Karpas-422 (cell line): ENCODE measurements around the gene IFT20. TPM values are rescaled to one million over a fixed set of nuclear protein-coding genes. Genes with fewer than 3 reads are reported as not detected.

Source experiments
- DNase-seq: peaks from one replicate; pipeline ENCODE4 v3.0.0-alpha.2; 2015
- H2AFZ ChIP-seq: fragments of 200-600 bp; sonication (generic); 2 replicates; pipeline ENCODE4 v1.6.1; 2014; ENCODE audit warnings: antibody characterized with exemption, low read length, mixed read lengths
- H3K27ac ChIP-seq: fragments of 200-600 bp; sonication (generic); 2 replicates; pipeline ENCODE4 v1.5.1; 2014; ENCODE audit warnings: mild to moderate bottlenecking, low read length, moderate library complexity
- H3K27me3 ChIP-seq: fragments of 200-600 bp; sonication (generic); 2 replicates; pipeline ENCODE4 v1.6.1; 2014; ENCODE audit warnings: low read length, mixed read lengths
- H3K36me3 ChIP-seq: fragments of 200-600 bp; sonication (generic); 2 replicates; pipeline ENCODE4 v1.6.1; 2014; ENCODE audit warnings: low read length, mixed read lengths; ENCODE audit not compliant: insufficient read depth
- H3K4me1 ChIP-seq: fragments of 200-600 bp; sonication (generic); 2 replicates; pipeline ENCODE4 v1.6.1; 2014; ENCODE audit warnings: mild to moderate bottlenecking, low read length, mixed read lengths
- H3K4me2 ChIP-seq: fragments of 200-600 bp; sonication (generic); 2 replicates; pipeline ENCODE4 v1.6.1; 2014; ENCODE audit warnings: low read length, low read depth, mild to moderate bottlenecking; ENCODE audit not compliant: poor library complexity, severe bottlenecking
- H3K4me3 ChIP-seq: fragments of 200-600 bp; sonication (generic); 2 replicates; pipeline ENCODE4 v1.5.1; 2014; ENCODE audit warnings: mild to moderate bottlenecking, antibody characterized with exemption, low read length, mixed read lengths
- H3K79me2 ChIP-seq: fragments of 200-600 bp; sonication (generic); 2 replicates; pipeline ENCODE4 v1.6.1; 2014; ENCODE audit warnings: mild to moderate bottlenecking, low read length, mixed read lengths
- H3K9ac ChIP-seq: fragments of 200-600 bp; sonication (generic); 2 replicates; pipeline ENCODE4 v1.6.0; 2014; ENCODE audit warnings: low read length
- H3K9me2 ChIP-seq: fragments of 200-600 bp; sonication (generic), shearing (Covaris generic); replicated peaks from 2 replicates; pipeline ENCODE4 v1.6.0; 2014; ENCODE audit warnings: mild to moderate bottlenecking, low read length, moderate library complexity; ENCODE audit not compliant: insufficient read depth
- H3K9me3 ChIP-seq: fragments of 300-700, 200-600 bp; sonication (generic); 2 replicates; pipeline ENCODE4 v1.6.1; 2014; ENCODE audit warnings: low read length, mixed read lengths
- H4K20me1 ChIP-seq: fragments of 200-600 bp; sonication (generic); 2 replicates; pipeline ENCODE4 v1.6.1; 2014; ENCODE audit warnings: mild to moderate bottlenecking, antibody characterized with exemption, low read length, low read depth; ENCODE audit not compliant: insufficient read depth
- total RNA-seq: library from RNA; depleted of rRNA; stranded (reverse); fragments of >200 nt; shearing (Covaris generic); gene quantifications from 2 replicates; pipeline ENCODE4 v1.2.3, GENCODE V29; 2014; ENCODE audit warnings: low replicate concordance

Gene IFT20
- total RNA-seq, 1 experiment from 2014 or later, result 44.5 TPM

- Histone ChIP-seq H3K9me3 (no peaks in the 10 kb centered on the region), H3K4me2 (no peak overlapping the region), H3K36me3 (no peaks in the 10 kb centered on the region; the same call in 1 of the 2 replicates), H3K27ac (no peak overlapping the region), H3K79me2 (peaks cover 11% of the 10 kb centered on the region), H3K9me2 (no peaks in the 10 kb centered on the region), H3K9ac (no peak overlapping the region), H3K4me3 (no peak overlapping the region), H2AFZ (no peak overlapping the region), H3K27me3 (no peaks in the 10 kb centered on the region), H3K4me1 (peaks cover 8% of the 10 kb centered on the region), H4K20me1 (peaks cover 4% of the 10 kb centered on the region)
- no peak for DNase-seq
Observed at GRCh38 chr17:28367641-28368305, 32.5 kb upstream of the IFT20 start.

GRCh38 chr17:28366605-28367004 lies 31.3 kb upstream of the IFT20 start:
- DNase-seq, result peak; percentile 62
- Histone ChIP-seq H3K79me2 (no peaks in the 10 kb centered on the region), H4K20me1 (no peaks in the 10 kb centered on the region), H3K27me3 (no peaks in the 10 kb centered on the region), H3K27ac (no peak overlapping the region), H3K9me2 (no peaks in the 10 kb centered on the region), H3K4me3 (no peak overlapping the region), H3K9me3 (no peaks in the 10 kb centered on the region), H3K4me1 (peaks cover 8% of the 10 kb centered on the region), H3K4me2 (no peak overlapping the region), H3K36me3 (peaks cover 4% of the 10 kb centered on the region), H2AFZ (no peak overlapping the region), H3K9ac (no peak overlapping the region)

- Histone ChIP-seq H3K4me3 (no peak overlapping the region), H3K9ac (no peak overlapping the region), H4K20me1 (no peaks in the 10 kb centered on the region), H3K79me2 (no peaks in the 10 kb centered on the region), H3K27me3 (no peaks in the 10 kb centered on the region), H3K27ac (no peak overlapping the region), H3K9me3 (no peaks in the 10 kb centered on the region), H2AFZ (no peak overlapping the region), H3K36me3 (peaks cover 12% of the 10 kb centered on the region), H3K9me2 (no peaks in the 10 kb centered on the region), H3K4me1 (peaks cover under 1% of the 10 kb centered on the region; the same call in 1 of the 2 replicates), H3K4me2 (no peak overlapping the region)
- no peak for DNase-seq
Observed at GRCh38 chr17:28365487-28365886, 30.2 kb upstream of the IFT20 start.

GRCh38 chr17:28364665-28365363 lies 29.5 kb upstream of the IFT20 start, which contains the start of gene SEBOX:
Gene SEBOX (minus strand): TSS chr17:28365199. CDS start chr17:28365151, 48 bp downstream.
- H3K27ac ChIP-seq, result no peak within 1 kb of the TSS
- no peak for DNase-seq
- H3K9me2 ChIP-seq, result no peaks in the 10 kb centered on the region
- H3K79me2 ChIP-seq, result no peaks in the 10 kb centered on the region
- no peak within 1 kb of the TSS for H3K9ac ChIP-seq
- no peaks in the 10 kb centered on the region for H3K9me3 ChIP-seq
- no peaks in the 10 kb centered on the region for H3K27me3 ChIP-seq
- H3K4me3 ChIP-seq, result no peak within 1 kb of the TSS
- peaks cover 17% of the 10 kb centered on the region for H3K36me3 ChIP-seq
- H2AFZ ChIP-seq, result no peak within 1 kb of the TSS
- H3K4me2 ChIP-seq, result no peak within 1 kb of the TSS
- no peaks in the 10 kb centered on the region for H4K20me1 ChIP-seq
- no peaks in the 10 kb centered on the region for H3K4me1 ChIP-seq

GRCh38 chr17:28363776-28364650 lies 28.7 kb upstream of the IFT20 start:
- Histone ChIP-seq H3K27ac (no peak overlapping the region), H3K4me3 (no peak overlapping the region), H3K4me2 (no peak overlapping the region), H3K9me2 (no peaks in the 10 kb centered on the region), H4K20me1 (no peaks in the 10 kb centered on the region), H3K9ac (no peak overlapping the region), H3K9me3 (no peaks in the 10 kb centered on the region), H3K4me1 (peaks cover 1% of the 10 kb centered on the region), H3K79me2 (peaks cover 5% of the 10 kb centered on the region), H2AFZ (no peak overlapping the region), H3K27me3 (no peaks in the 10 kb centered on the region), H3K36me3 (peaks cover 21% of the 10 kb centered on the region)
- no peak for DNase-seq

GRCh38 chr17:28363186-28363585 lies 27.9 kb upstream of the IFT20 start:
- Histone ChIP-seq H3K27me3 (no peaks in the 10 kb centered on the region), H3K9me3 (no peaks in the 10 kb centered on the region), H2AFZ (no peak overlapping the region), H3K4me1 (peaks cover 9% of the 10 kb centered on the region), H3K36me3 (peaks cover 21% of the 10 kb centered on the region), H3K4me2 (no peak overlapping the region), H3K9me2 (no peaks in the 10 kb centered on the region), H3K4me3 (no peak overlapping the region), H3K79me2 (peaks cover 14% of the 10 kb centered on the region), H3K9ac (no peak overlapping the region), H3K27ac (no peak overlapping the region), H4K20me1 (no peaks in the 10 kb centered on the region)
- no peak for DNase-seq

GRCh38 chr17:28357901-28358197 lies 22.6 kb upstream of the IFT20 start:
- peak; percentile 71 for DNase-seq
- H3K9ac ChIP-seq, result peak overlapping the region; percentile 87
- H4K20me1 ChIP-seq, result no peaks in the 10 kb centered on the region; the same call in 1 of the 2 replicates
- no peak overlapping the region for H3K27ac ChIP-seq
- H2AFZ ChIP-seq, result no peak overlapping the region
- H3K79me2 ChIP-seq, result peaks cover 46% of the 10 kb centered on the region
- peaks cover 27% of the 10 kb centered on the region for H3K4me1 ChIP-seq
- H3K9me2 ChIP-seq, result no peaks in the 10 kb centered on the region
- peaks cover 41% of the 10 kb centered on the region; the same call in 1 of the 2 replicates for H3K36me3 ChIP-seq
- H3K9me3 ChIP-seq, result no peaks in the 10 kb centered on the region
- H3K4me2 ChIP-seq, result peak overlapping the region; percentile 92
- no peaks in the 10 kb centered on the region for H3K27me3 ChIP-seq
- peak overlapping the region; percentile 89 for H3K4me3 ChIP-seq
